Peyer's patch (tissue), 4 donors: ENCODE data around the gene TYMS.

Experiments used
- POLR2A ChIP-seq, 2 donors: fragments of 450-650 bp; IDR thresholded peaks; one replicate each; pipeline ENCODE4 v1.5.1; 2017; ENCODE audit warnings: antibody characterized with exemption in 2 of 2, mild to moderate bottlenecking in 2 of 2, moderate library complexity in 2 of 2
- TF ChIP-seq, protein P1 (sequence below), 6 experiments: fragments of 450-650 bp in 4 of 6; fragments of 200-600 bp in 2 of 6; sonication (generic) in 1 of 6; IDR thresholded peaks; one replicate each; pipeline ENCODE4 v1.5.1; 2017 to 2019; ENCODE audit warnings: antibody characterized with exemption in 6 of 6, mild to moderate bottlenecking in 3 of 6, moderate library complexity in 1 of 6

DNA sequence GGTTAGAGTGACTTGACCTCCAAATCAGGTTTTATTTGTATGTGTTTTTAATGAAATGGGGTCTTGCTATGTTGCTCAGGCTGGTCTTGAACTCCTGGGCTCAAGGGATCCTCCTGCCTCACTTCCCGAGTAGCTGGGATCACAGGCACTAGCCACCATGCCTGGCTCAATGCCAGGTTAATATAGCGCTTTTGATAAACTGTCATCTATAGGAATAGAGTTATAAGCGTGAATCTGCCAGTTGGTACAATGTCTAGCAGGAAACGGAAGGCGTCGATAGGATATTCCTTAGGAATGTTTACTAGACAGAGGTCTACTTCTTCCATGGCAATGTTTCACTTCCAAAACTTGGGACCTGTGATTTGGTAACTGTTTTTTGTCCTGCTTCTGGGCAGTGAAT is 35.2 kb upstream of the TYMS start:
- TF ChIP-seq, protein P1, sequence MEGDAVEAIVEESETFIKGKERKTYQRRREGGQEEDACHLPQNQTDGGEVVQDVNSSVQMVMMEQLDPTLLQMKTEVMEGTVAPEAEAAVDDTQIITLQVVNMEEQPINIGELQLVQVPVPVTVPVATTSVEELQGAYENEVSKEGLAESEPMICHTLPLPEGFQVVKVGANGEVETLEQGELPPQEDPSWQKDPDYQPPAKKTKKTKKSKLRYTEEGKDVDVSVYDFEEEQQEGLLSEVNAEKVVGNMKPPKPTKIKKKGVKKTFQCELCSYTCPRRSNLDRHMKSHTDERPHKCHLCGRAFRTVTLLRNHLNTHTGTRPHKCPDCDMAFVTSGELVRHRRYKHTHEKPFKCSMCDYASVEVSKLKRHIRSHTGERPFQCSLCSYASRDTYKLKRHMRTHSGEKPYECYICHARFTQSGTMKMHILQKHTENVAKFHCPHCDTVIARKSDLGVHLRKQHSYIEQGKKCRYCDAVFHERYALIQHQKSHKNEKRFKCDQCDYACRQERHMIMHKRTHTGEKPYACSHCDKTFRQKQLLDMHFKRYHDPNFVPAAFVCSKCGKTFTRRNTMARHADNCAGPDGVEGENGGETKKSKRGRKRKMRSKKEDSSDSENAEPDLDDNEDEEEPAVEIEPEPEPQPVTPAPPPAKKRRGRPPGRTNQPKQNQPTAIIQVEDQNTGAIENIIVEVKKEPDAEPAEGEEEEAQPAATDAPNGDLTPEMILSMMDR (IDR thresholded peaks at IDR 0.05): no peak
- no peak for TF ChIP-seq POLR2A (IDR thresholded peaks at IDR 0.05)
